Thyroid gland (tissue), 4 donors: ENCODE results near the gene KPRP.

Experiments
- CTCF ChIP-seq, 6 experiments: fragments of 200-600 bp in 3 of 6; fragments of 450-650 bp in 3 of 6; sonication (generic) in 3 of 6; IDR thresholded peaks; one replicate each; pipeline ENCODE4 v1.5.1; 2016 to 2019; ENCODE audit warnings: antibody characterized with exemption in 6 of 6, mild to moderate bottlenecking in 2 of 6, inconsistent platforms in 1 of 6, moderate library complexity in 1 of 6
- POLR2A ChIP-seq, 2 donors: fragments of 450-650 bp; IDR thresholded peaks; one replicate each; pipeline ENCODE4 v1.6.1; 2017; ENCODE audit warnings: antibody characterized with exemption in 2 of 2, mild to moderate bottlenecking in 2 of 2, moderate library complexity in 1 of 2

GRCh38 chr1:152728986-152729385, 28.8 kb upstream of the KPRP start:
- TF ChIP-seq POLR2A (IDR thresholded peaks at IDR 0.05) = no peak
- no peak for TF ChIP-seq CTCF (IDR thresholded peaks at IDR 0.05)
